Epidermal melanocyte (primary cell): ENCODE measurements around the gene LTN1.
"Not testable (repeated sequence)": the region's sequence is repeated elsewhere in the genome, so short reads cannot be mapped to it uniquely, and the experiment has no call there.

Experiments
- DNase-seq: peaks from one replicate; pipeline ENCODE4 v3.0.0; 2011; ENCODE audit warnings: low spot score; ENCODE audit not compliant: insufficient read length

LTN1 gene

GRCh38 chr21:28992526-28993292 is at the start of gene LTN1:
Gene LTN1, minus strand, starts transcription at chr21:28992877. Its CDS starts 72 bp downstream, at chr21:28992805.
- DNase-seq, result peak; percentile 99

GRCh38 chr21:29034678-29035077 is 42.0 kb upstream of the LTN1 start:
- DNase-seq, result no peak

- DNase-seq, result no peak
These were observed 41.2 kb upstream of the LTN1 start for GRCh38 chr21:29033871-29034270.

GRCh38 chr21:29033301-29033700 is 40.6 kb upstream of the LTN1 start:
- no peak for DNase-seq

GRCh38 chr21:29030909-29031308 is 38.2 kb upstream of the LTN1 start:
- DNase-seq, result no peak

GRCh38 chr21:29029524-29029923 is 36.8 kb upstream of the LTN1 start:
- DNase-seq, result no peak

- DNase-seq, result no peak
These were observed 32.6 kb upstream of the LTN1 start for GRCh38 chr21:29025328-29025713.

- peak; percentile 96 for DNase-seq
These were observed 32.0 kb upstream of the LTN1 start, which contains the start of gene USP16 for GRCh38 chr21:29024474-29025327. Gene USP16, plus strand, starts transcription at chr21:29024668. Its CDS starts 3,246 bp downstream, at chr21:29027914.

GRCh38 chr21:29022166-29022565 is 29.5 kb upstream of the LTN1 start:
- DNase-seq, result no peak

GRCh38 chr21:29018540-29018939 is 25.9 kb upstream of the LTN1 start:
- DNase-seq, result no peak

- no peak for DNase-seq
These were observed 25.1 kb upstream of the LTN1 start for GRCh38 chr21:29017639-29018237.

GRCh38 chr21:29011236-29011635 is 18.6 kb upstream of the LTN1 start:
- not testable (repeated sequence) for DNase-seq

GRCh38 chr21:29008367-29008766 is 15.7 kb upstream of the LTN1 start:
- DNase-seq, result no peak

GRCh38 chr21:29007810-29008209 is 15.1 kb upstream of the LTN1 start:
- peak; percentile 47 for DNase-seq

- no peak for DNase-seq
These were observed 14.5 kb upstream of the LTN1 start for GRCh38 chr21:29007135-29007534.

- DNase-seq, result no peak
These were observed 13.0 kb upstream of the LTN1 start for GRCh38 chr21:29005696-29006095.

- peak; percentile 96 for DNase-seq
These were observed 9.9 kb upstream of the LTN1 start for GRCh38 chr21:29002442-29003144.

GRCh38 chr21:28993293-28993629 is 584 bp upstream of the LTN1 start:
- no peak for DNase-seq

- no peak for DNase-seq
These were observed 684 bp downstream of the LTN1 start for GRCh38 chr21:28991861-28992525.

GRCh38 chr21:28988146-28988545 is 4.5 kb downstream of the LTN1 start:
- not testable (repeated sequence) for DNase-seq

GRCh38 chr21:28986677-28987076 is 6.0 kb downstream of the LTN1 start:
- no peak for DNase-seq
